MCF 10A (cell line): ENCODE results near the gene UBE2D2. TPM values are rescaled to one million over a fixed set of nuclear protein-coding genes. Genes with fewer than 3 reads are reported as not detected.

Source experiments
- BruUV-seq: library from RNA; stranded (reverse); fragments of 400-500 nt; replicated peaks from 2 replicates; lab custom pipeline; 2021; lab: Mats Ljungman, UMichigan
- CTCF ChIA-PET: fragments of 300-600 bp; sonication (Branson Sonifier 250); formaldehyde crosslinking; extraction: SDS; loops from one replicate; lab custom pipeline; 2021; ENCODE audit warnings: antibody characterized with exemption, inconsistent platforms; lab: Yijun Ruan, JAX
- POLR2A ChIA-PET: fragments of 300-600, 350-650 bp; sonication (Branson Sonifier 250); formaldehyde crosslinking; extraction: SDS; loops from one replicate; lab custom pipeline; 2020; ENCODE audit warnings: antibody characterized with exemption, inconsistent platforms; lab: Yijun Ruan, JAX
- DNase-seq: peaks from one replicate; pipeline ENCODE4 v3.0.0-alpha.2; 2018; ENCODE audit not compliant: unreplicated experiment
- H3K27ac Mint-ChIP-seq: one replicate; pipeline ENCODE4 v1.8.0; 2022; ENCODE audit warnings: mild to moderate bottlenecking, low read depth, mixed read lengths; ENCODE audit not compliant: unreplicated experiment
- H3K27me3 Mint-ChIP-seq: one replicate; pipeline ENCODE4 v1.8.0; 2022; ENCODE audit warnings: mixed read lengths; ENCODE audit not compliant: insufficient read depth, unreplicated experiment
- H3K36me3 Mint-ChIP-seq: one replicate; pipeline ENCODE4 v1.8.0; 2022; ENCODE audit warnings: mild to moderate bottlenecking, moderate library complexity, mixed read lengths; ENCODE audit not compliant: insufficient read depth, unreplicated experiment
- H3K4me1 Mint-ChIP-seq: one replicate; pipeline ENCODE4 v1.8.0; 2022; ENCODE audit warnings: mixed read lengths; ENCODE audit not compliant: insufficient read depth, unreplicated experiment
- H3K4me3 Mint-ChIP-seq: one replicate; pipeline ENCODE4 v1.8.0; 2022; ENCODE audit warnings: mild to moderate bottlenecking, moderate library complexity, mixed read lengths; ENCODE audit not compliant: unreplicated experiment
- H3K9me3 Mint-ChIP-seq: one replicate; pipeline ENCODE4 v1.8.0; 2022; ENCODE audit warnings: mixed read lengths; ENCODE audit not compliant: unreplicated experiment
- intact Hi-C: fragments of 100-400 bp; cut with micrococcal nuclease; formaldehyde crosslinking; loops from 2 replicates; pipeline ENCODE4 v1.14.1; 2022
- total RNA-seq: library from RNA; stranded (reverse); gene quantifications from 2 replicates; pipeline ENCODE4 v1.2.3, GENCODE V29; 2022
- TF ChIP-seq, protein P1 (sequence below): fragments of 200-600 bp; IDR thresholded peaks from one replicate; pipeline ENCODE4 v1.8.0; 2022; ENCODE audit warnings: antibody characterized with exemption, mild to moderate bottlenecking; ENCODE audit not compliant: unreplicated experiment

UBE2D2 gene
- total RNA-seq, 1 experiment from 2014 or later: 306 TPM

DNA sequence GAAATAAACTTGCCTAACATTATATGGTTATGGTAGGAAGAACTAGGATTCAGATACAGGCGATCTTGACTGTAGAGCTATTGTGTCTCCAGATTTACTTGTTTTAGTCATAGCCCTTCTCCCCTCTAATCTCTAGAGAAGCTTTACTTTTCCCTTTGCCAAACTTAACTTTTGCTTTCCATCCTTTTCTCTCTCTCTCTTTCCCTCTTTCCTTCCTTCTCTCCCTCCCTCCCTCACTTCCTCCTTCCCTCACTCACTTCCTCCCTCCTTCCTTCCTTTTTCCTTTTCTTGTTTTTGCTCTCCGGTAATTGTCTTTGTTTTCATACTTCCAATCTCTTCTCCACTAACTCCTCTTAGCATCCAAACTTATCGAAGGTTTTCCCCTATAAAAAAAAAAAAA is 10.4 kb downstream of the UBE2D2 start:
- peaks cover 84% of the 10 kb centered on the region for H3K36me3 Mint-ChIP-seq
- H3K4me3 Mint-ChIP-seq: no peak overlapping the region
- intact Hi-C loops: no loop called here
- H3K27ac Mint-ChIP-seq: peak overlapping the region; percentile 38
- H3K27me3 Mint-ChIP-seq: no peaks in the 10 kb centered on the region
- H3K9me3 Mint-ChIP-seq: no peaks in the 10 kb centered on the region
- ChIA-PET POLR2A (interaction anchor here (0.7 to 5.3 kb wide), 4 partner anchors 9 to 22 kb away, joined by 3 to 70 read pairs (median 4); partner anchors contain the start of gene UBE2D2), CTCF (interaction anchor here (0.6 to 6.1 kb wide), 10 partner anchors 9 to 385 kb away, joined by 3 to 36 read pairs (median 4); no protein-coding TSS in a partner anchor)
- BruUV-seq: no TSS peak
- DNase-seq: no peak
- TF ChIP-seq, protein P1, sequence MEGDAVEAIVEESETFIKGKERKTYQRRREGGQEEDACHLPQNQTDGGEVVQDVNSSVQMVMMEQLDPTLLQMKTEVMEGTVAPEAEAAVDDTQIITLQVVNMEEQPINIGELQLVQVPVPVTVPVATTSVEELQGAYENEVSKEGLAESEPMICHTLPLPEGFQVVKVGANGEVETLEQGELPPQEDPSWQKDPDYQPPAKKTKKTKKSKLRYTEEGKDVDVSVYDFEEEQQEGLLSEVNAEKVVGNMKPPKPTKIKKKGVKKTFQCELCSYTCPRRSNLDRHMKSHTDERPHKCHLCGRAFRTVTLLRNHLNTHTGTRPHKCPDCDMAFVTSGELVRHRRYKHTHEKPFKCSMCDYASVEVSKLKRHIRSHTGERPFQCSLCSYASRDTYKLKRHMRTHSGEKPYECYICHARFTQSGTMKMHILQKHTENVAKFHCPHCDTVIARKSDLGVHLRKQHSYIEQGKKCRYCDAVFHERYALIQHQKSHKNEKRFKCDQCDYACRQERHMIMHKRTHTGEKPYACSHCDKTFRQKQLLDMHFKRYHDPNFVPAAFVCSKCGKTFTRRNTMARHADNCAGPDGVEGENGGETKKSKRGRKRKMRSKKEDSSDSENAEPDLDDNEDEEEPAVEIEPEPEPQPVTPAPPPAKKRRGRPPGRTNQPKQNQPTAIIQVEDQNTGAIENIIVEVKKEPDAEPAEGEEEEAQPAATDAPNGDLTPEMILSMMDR: no peak
- H3K4me1 Mint-ChIP-seq: peaks cover 39% of the 10 kb centered on the region

DNA sequence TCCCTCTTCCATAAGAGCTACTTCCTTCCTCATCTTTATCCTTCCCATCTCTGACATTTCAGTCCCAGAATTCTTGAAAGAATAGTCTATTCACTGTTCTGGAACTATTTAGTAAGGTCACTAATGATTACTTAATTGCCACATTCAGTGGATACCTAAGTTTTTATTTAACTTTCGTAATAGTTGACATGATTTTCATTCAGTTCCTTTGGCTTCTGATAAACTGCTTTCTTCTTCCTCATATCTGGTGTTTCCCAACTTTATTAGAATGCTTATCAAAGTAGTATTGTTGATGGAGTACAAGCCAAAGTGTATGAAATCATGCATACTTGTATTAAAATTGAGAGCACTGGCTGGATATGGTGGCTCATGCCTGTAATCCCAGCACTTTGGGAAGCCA is 10.8 kb downstream of the UBE2D2 start:
- Mint-ChIP-seq H3K4me1 (peaks cover 39% of the 10 kb centered on the region), H3K9me3 (no peaks in the 10 kb centered on the region), H3K27ac (peak overlapping the region; percentile 38), H3K36me3 (peaks cover 79% of the 10 kb centered on the region), H3K4me3 (no peak overlapping the region), H3K27me3 (no peaks in the 10 kb centered on the region)
- BruUV-seq: TSS peak; percentile 8
- POLR2A ChIA-PET: interaction anchor here (0.9 to 5.3 kb wide), 3 partner anchors 9 to 22 kb away, joined by 3 to 70 read pairs (median 4); partner anchors contain the start of gene UBE2D2
- TF ChIP-seq, protein P1: no peak
- CTCF ChIA-PET: interaction anchor here (0.6 to 6.1 kb wide), 9 partner anchors 9 to 384 kb away, joined by 3 to 36 read pairs (median 5); no protein-coding TSS in a partner anchor
- intact Hi-C loops: no loop called here
- no peak for DNase-seq

DNA sequence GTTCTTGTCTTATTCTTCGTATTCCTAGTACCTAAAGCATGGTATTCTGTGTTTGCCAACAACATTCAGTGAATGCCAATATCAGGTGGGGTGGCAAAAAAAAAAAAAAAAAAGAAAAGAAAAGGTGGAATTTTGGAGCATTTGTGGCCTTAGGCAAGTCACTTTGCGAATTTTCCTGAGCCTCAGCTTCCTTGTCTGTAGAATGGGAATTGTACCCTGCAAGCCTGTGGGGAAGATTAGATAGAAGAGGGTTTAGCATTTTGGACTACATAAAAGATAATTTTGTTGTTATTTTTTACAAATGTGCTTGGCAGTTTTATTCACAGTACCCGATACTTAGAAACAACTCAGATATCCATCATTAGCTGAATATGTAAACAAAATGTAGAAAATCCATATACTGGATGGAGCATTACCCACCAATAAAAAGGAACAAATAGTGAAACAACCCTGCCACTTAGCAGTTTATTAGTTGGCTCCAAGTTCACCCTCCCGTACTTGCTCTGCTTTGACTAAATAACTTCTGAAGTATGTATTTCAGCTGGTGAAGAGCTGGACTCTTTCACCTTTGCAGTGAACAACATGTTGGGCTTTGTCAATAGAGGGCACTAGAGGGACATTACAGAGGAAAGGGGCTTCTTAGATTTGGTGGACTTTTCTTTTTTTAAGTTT is 13.6 kb downstream of the UBE2D2 start:
- peak; percentile 70 for DNase-seq
- TF ChIP-seq, protein P1: peak; percentile 75
- BruUV-seq: TSS peak; percentile 5

DNA sequence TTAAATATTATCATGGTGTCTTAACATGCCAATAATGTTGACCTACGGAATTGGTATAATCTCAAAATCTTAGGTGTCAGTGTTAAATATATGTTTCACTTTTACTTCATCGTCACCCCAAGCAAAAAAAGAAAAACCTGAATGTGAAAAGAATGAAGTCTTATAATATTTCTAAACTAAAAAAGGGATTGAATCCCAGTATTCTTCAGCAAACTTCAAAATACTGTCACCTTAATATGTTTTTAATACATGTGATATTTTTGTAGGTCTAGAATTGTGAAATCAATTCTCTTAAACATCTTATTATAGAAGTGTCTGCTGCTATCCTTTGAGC is 14.1 kb downstream of the UBE2D2 start:
- peaks cover 68% of the 10 kb centered on the region for H3K36me3 Mint-ChIP-seq
- TF ChIP-seq, protein P1: peak; percentile 13
- peak overlapping the region; percentile 79 for H3K27ac Mint-ChIP-seq
- ChIA-PET CTCF (interaction anchor here (0.7 to 6.1 kb wide), 16 partner anchors 9 to 287 kb away, joined by 3 to 36 read pairs (median 3); no protein-coding TSS in a partner anchor), POLR2A (interaction anchor here (0.6 to 5.3 kb wide), 9 partner anchors 8 to 86 kb away, joined by 3 to 70 read pairs (median 3); partner anchors contain the start of gene UBE2D2)
- intact Hi-C loops: loop anchor here (1.0 to 5.0 kb wide), 3 partner anchors 58 to 192 kb away; no protein-coding TSS in a partner anchor
- BruUV-seq: no TSS peak
- no peak for DNase-seq
- H3K4me1 Mint-ChIP-seq: peaks cover 41% of the 10 kb centered on the region
- H3K27me3 Mint-ChIP-seq: no peaks in the 10 kb centered on the region
- no peak overlapping the region for H3K4me3 Mint-ChIP-seq
- H3K9me3 Mint-ChIP-seq: no peaks in the 10 kb centered on the region

More for the DNA sequence above, 13.6 kb downstream of the UBE2D2 start:
- no peak overlapping the region for H3K4me3 Mint-ChIP-seq
- H3K27ac Mint-ChIP-seq: peak overlapping the region; percentile 71
- ChIA-PET CTCF (interaction anchor here (0.6 to 6.1 kb wide), 15 partner anchors 9 to 288 kb away, joined by 3 to 36 read pairs (median 4); no protein-coding TSS in a partner anchor), POLR2A (interaction anchor here (0.8 to 5.3 kb wide), 8 partner anchors 9 to 86 kb away, joined by 3 to 70 read pairs (median 4); partner anchors contain the start of gene UBE2D2)
- H3K4me1 Mint-ChIP-seq: peaks cover 42% of the 10 kb centered on the region
- H3K9me3 Mint-ChIP-seq: no peaks in the 10 kb centered on the region
- peaks cover 73% of the 10 kb centered on the region for H3K36me3 Mint-ChIP-seq
- intact Hi-C loops: loop anchor here (1.0 to 5.0 kb wide), 3 partner anchors 59 to 193 kb away; no protein-coding TSS in a partner anchor
- H3K27me3 Mint-ChIP-seq: no peaks in the 10 kb centered on the region
